ENCODE results near the gene SEPTIN10. TPM values are rescaled to one million over a fixed set of nuclear protein-coding genes. Genes with fewer than 3 reads are reported as not detected.

Gene SEPTIN10
- total RNA-seq, 1 experiment from 2014 or later, result 113 TPM

GRCh38 chr2:109511168-109511567 is 102.6 kb downstream of the SEPTIN10 start:
- intact Hi-C loops (cut with micrococcal nuclease), result loop anchor here (5.0 kb wide), 1 partner anchor 654 kb away; no protein-coding TSS in a partner anchor
- ChIA-PET POLR2A (no interaction called here), RAD21 (ENCODE audit: low non-redundant PET in 1 of 2, low total read pairs in 2 of 2, uncharacterized antibody in 2 of 2, unreplicated experiment in 2 of 2) (interaction anchor here in 1 of 2 experiments (1.1 kb wide), 1 partner anchor 61 kb away, joined by 4 read pairs; no protein-coding TSS in a partner anchor), CTCF (interaction anchor here (1.2 to 2.4 kb wide), 5 partner anchors 9 to 657 kb away, joined by 3 to 19 read pairs (median 4); no protein-coding TSS in a partner anchor)
- no peak for TF ChIP-seq ZBTB33 (IDR thresholded peaks at IDR 0.05; ENCODE audit: extremely low read depth, insufficient replicate concordance, low read length)
- TF ChIP-seq CBX3 (IDR thresholded peaks at IDR 0.05; ENCODE audit: low read depth), result no peak
- no peak for TF ChIP-seq ZFX (IDR thresholded peaks at IDR 0.05)
- TF ChIP-seq POLR2A (IDR thresholded peaks at IDR 0.05; ENCODE audit: borderline replicate concordance, extremely low read depth, insufficient read depth, insufficient read length), result no peak
- DNase-seq (ENCODE audit: low read depth, low spot score) (no peak), ATAC-seq (no peak)
- H3K4me3 ChIP-seq (replicated peaks in 1 of 2; ENCODE audit: low read depth in 1 of 2, low read length in 2 of 2), result no peak overlapping the region
- no peak overlapping the region for H3K27ac ChIP-seq (ENCODE audit: low read depth, low read length)
- no peaks in the 10 kb centered on the region for H3K9me2 ChIP-seq (ENCODE audit: insufficient read depth)
- H3K79me2 ChIP-seq (ENCODE audit: insufficient read depth, low read length), result no peaks in the 10 kb centered on the region
- H2AFZ ChIP-seq (ENCODE audit: low read depth, low read length, poor library complexity, severe bottlenecking), result no peak overlapping the region
- no peaks in the 10 kb centered on the region for H3K9me3 ChIP-seq (ENCODE audit: control insufficient read depth in 1 of 2, insufficient read depth in 1 of 2, low read depth in 1 of 2, low read length in 2 of 2)
- H3K36me3 ChIP-seq (ENCODE audit: control insufficient read depth in 1 of 2, insufficient read depth in 2 of 2, low read length in 2 of 2), result no peaks in the 10 kb centered on the region
- BruUV-seq (replicated peaks), result no TSS peak
- no peak overlapping the region for H3K9ac ChIP-seq (ENCODE audit: low read length)
- H3K4me2 ChIP-seq (ENCODE audit: low read length), result no peak overlapping the region
- no peaks in the 10 kb centered on the region; a peak in 1 of 4 replicates for H3K4me1 ChIP-seq (ENCODE audit: control insufficient read depth in 1 of 2, insufficient read depth in 2 of 2, low read length in 2 of 2)
- no peaks in the 10 kb centered on the region for H3K27me3 ChIP-seq (ENCODE audit: insufficient read depth, low read length)
- no peaks in the 10 kb centered on the region for H4K20me1 ChIP-seq (ENCODE audit: insufficient read depth)

DNA sequence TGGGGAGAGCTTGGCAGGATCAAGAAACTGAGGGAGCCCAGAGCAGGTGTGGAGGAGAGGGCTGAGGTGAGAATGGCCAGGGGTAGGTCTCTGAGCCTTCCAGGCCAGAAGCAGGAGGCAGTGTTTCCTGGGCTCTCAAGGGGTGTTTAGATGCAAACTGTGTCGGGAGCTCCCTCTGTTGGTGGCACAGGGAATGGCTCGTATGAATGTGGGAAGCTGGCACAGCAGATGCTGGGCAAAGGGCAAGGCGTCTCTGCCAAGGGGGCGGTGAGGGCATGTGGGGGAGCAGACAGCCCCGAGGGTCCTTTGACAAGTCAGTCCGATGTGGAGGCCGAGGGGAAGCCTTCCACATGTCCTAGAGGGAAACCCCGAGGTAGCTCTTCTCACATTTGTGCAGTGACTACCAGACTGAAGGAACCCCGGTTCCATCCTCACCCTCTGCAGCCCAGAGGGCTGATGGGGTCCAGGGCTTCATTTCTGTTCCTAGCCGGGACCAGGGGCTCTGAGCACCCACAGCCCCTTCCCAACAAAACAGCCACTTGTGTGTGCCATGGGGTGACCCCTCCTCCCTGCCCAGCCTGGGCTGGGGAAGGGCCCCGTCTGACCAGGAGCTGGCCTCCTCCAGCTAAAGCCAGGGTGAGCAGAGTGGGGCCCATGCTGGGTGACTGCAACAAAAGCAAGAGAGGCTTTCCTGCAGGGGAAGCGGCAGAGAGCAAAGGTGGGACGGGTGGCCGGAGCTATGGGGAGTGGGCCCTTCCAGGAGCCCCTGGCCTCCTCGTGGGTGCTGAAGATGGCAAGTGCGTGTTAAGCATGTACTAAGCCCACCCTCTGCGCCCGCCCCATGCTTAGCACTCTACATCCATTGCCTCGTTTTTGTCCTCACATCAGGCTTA is 103.4 kb downstream of the SEPTIN10 start:
- Histone ChIP-seq H3K4me2 (ENCODE audit: low read length) (no peak overlapping the region), H4K20me1 (ENCODE audit: insufficient read depth) (no peaks in the 10 kb centered on the region), H3K4me1 (ENCODE audit: control insufficient read depth in 1 of 2, insufficient read depth in 2 of 2, low read length in 2 of 2) (no peaks in the 10 kb centered on the region), H3K27me3 (ENCODE audit: insufficient read depth, low read length) (no peaks in the 10 kb centered on the region), H3K36me3 (ENCODE audit: control insufficient read depth in 1 of 2, insufficient read depth in 2 of 2, low read length in 2 of 2) (no peaks in the 10 kb centered on the region), H3K79me2 (ENCODE audit: insufficient read depth, low read length) (no peaks in the 10 kb centered on the region), H3K9me3 (ENCODE audit: control insufficient read depth in 1 of 2, insufficient read depth in 1 of 2, low read depth in 1 of 2, low read length in 2 of 2) (no peaks in the 10 kb centered on the region), H3K9ac (ENCODE audit: low read length) (no peak overlapping the region), H3K27ac (ENCODE audit: low read depth, low read length) (no peak overlapping the region), H3K4me3 (replicated peaks in 1 of 2; ENCODE audit: low read depth in 1 of 2, low read length in 2 of 2) (no peak overlapping the region), H2AFZ (ENCODE audit: low read depth, low read length, poor library complexity, severe bottlenecking) (no peak overlapping the region), H3K9me2 (ENCODE audit: insufficient read depth) (no peaks in the 10 kb centered on the region)
- peak; percentile 93 for TF ChIP-seq RAD21 (IDR thresholded peaks at IDR 0.05; ENCODE audit: low read depth)
- no peak for TF ChIP-seq FOSL1 (IDR thresholded peaks at IDR 0.05; ENCODE audit: low read depth)
- TF ChIP-seq SIN3A (IDR thresholded peaks at IDR 0.05; ENCODE audit: low read depth), result no peak
- TF ChIP-seq, protein P1, sequence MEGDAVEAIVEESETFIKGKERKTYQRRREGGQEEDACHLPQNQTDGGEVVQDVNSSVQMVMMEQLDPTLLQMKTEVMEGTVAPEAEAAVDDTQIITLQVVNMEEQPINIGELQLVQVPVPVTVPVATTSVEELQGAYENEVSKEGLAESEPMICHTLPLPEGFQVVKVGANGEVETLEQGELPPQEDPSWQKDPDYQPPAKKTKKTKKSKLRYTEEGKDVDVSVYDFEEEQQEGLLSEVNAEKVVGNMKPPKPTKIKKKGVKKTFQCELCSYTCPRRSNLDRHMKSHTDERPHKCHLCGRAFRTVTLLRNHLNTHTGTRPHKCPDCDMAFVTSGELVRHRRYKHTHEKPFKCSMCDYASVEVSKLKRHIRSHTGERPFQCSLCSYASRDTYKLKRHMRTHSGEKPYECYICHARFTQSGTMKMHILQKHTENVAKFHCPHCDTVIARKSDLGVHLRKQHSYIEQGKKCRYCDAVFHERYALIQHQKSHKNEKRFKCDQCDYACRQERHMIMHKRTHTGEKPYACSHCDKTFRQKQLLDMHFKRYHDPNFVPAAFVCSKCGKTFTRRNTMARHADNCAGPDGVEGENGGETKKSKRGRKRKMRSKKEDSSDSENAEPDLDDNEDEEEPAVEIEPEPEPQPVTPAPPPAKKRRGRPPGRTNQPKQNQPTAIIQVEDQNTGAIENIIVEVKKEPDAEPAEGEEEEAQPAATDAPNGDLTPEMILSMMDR (IDR thresholded peaks at IDR 0.05 in 2 of 3, conservative IDR thresholded peaks at IDR 0.05 in 1 of 3; ENCODE audit: borderline replicate concordance in 1 of 3, insufficient read depth in 1 of 3, low read depth in 2 of 3, low read length in 2 of 3), result peak; percentile 91 to 95 (median 94)
- TF ChIP-seq EZH2 (IDR thresholded peaks at IDR 0.05), result no peak
- ATAC-seq (peak; percentile 93), DNase-seq (ENCODE audit: low read depth, low spot score) (peak; percentile 50)
- ChIA-PET POLR2A (no interaction called here), RAD21 (ENCODE audit: low non-redundant PET in 1 of 2, low total read pairs in 2 of 2, uncharacterized antibody in 2 of 2, unreplicated experiment in 2 of 2) (interaction anchor here (0.8 to 1.4 kb wide), 3 partner anchors 61 to 383 kb away, joined by 4 to 6 read pairs (median 4); no protein-coding TSS in a partner anchor), CTCF (interaction anchor here (0.6 to 2.4 kb wide), 11 partner anchors 8 to 818 kb away, joined by 3 to 19 read pairs (median 4); no protein-coding TSS in a partner anchor)
- intact Hi-C loops (cut with micrococcal nuclease), result loop anchor here (1.0 to 5.0 kb wide), 3 partner anchors 249 to 653 kb away; no protein-coding TSS in a partner anchor
- no TSS peak for BruUV-seq (replicated peaks)
